Left lobe of liver (tissue), 2 donors: ENCODE measurements around the gene TNFRSF8. TPM values are rescaled to one million over a fixed set of nuclear protein-coding genes. Genes with fewer than 3 reads are reported as not detected.

Experiments
- ATAC-seq: fragments of 200-7000 bp; cut with Tn5 transposase; one replicate; pipeline ENCODE4 v1.9.1; 2020; ENCODE audit warnings: mild to moderate bottlenecking, moderate library complexity
- DNase-seq: peaks from one replicate; pipeline ENCODE4 v3.0.0-alpha.2; 2020; ENCODE audit warnings: low spot score
- total RNA-seq: library from RNA; stranded (reverse); gene quantifications from one replicate; pipeline ENCODE4 v1.2.1, GENCODE V29; 2021
- donor health status: DM: no; HTN: no; CAD: no; lungs with moderate emphysema.
- donor health status: DM: no; HTN: yes; CAD: no.

The TNFRSF8 gene
- total RNA-seq, 1 donor from 2014 or later = 0.18 TPM

DNA sequence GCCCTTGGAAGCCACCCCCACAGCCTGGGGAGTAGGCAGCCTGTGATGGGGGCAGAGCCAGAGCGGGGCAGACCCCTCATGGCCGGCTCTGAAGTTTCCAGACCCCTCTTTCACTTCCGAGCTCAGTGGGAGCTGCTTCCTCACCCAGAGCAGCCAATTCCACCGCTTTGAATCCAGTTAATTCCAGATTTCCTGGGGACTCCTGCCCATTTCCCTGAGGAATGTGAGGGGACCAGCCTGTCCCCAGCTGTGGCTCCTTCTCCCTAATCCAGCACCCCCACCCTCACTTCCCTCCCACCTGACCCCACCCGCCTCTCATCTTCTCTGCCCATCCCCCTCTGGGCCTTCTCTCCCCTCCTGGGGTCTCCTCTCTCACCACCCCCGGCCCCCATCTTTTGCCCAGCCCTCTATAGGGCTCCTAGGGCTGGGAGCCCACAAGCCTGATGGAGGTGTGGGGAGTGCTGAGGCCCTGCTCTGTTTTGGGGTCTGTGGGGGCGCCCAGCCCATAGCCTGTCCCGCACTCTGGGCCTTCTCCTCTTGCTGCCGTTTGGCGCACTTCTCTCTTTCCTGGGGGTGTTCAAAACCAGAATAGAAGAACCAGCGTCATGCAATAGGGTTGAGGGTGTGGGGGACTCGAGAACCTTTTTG lies 77.5 kb downstream of the TNFRSF8 start:
- no peak for ATAC-seq
- DNase-seq = no peak

DNA sequence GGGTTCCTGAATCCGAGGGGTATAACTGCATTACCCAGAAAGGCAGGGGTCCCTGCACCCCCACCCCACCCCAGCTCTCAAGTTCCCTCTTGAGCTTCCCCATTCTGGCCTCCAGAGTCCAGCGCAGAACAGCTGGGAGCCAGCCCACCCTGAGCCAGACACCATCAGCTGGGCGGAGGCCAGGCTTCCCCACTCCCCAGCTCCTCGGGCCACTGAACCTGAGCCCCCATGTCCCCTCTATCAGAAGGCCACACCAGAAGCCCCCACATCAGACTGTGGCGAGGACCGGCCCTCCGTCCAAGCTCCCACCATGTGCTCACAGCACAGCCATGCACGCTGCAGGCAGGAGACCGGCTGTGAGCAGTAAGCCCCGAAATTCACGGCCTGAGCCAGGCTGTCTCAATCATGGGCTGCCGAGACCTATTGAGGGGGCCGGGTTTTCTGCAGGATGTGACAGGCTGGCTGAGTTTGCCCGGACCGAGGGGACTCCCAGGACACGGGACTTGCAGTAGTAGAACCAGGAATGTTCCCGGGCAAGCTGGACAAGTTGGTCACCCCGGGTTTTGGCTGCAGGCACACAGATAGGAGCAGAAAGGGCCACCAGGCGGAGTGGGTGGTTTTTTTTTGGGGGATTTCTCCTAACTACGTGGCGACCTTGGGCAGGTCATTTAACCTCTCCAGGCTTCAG lies 78.2 kb downstream of the TNFRSF8 start:
- DNase-seq (no peak), ATAC-seq (no peak)

DNA sequence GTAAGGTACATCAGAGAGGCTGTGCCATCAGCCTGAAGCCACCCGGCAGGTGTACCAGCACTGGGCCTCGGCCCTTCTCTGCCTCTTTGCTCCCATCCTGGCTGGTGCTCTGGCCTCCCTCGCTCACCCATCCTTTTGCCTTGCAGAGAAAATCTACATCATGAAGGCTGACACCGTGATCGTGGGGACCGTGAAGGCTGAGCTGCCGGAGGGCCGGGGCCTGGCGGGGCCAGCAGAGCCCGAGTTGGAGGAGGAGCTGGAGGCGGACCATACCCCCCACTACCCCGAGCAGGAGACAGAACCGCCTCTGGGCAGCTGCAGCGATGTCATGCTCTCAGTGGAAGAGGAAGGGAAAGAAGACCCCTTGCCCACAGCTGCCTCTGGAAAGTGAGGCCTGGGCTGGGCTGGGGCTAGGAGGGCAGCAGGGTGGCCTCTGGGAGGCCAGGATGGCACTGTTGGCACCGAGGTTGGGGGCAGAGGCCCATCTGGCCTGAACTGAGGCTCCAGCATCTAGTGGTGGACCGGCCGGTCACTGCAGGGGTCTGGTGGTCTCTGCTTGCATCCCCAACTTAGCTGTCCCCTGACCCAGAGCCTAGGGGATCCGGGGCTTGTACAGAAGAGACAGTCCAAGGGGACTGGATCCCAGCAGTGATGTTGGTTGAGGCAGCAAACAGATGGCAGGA lies 79.2 kb downstream of the TNFRSF8 start:
- ATAC-seq (no peak), DNase-seq (no peak)

DNA sequence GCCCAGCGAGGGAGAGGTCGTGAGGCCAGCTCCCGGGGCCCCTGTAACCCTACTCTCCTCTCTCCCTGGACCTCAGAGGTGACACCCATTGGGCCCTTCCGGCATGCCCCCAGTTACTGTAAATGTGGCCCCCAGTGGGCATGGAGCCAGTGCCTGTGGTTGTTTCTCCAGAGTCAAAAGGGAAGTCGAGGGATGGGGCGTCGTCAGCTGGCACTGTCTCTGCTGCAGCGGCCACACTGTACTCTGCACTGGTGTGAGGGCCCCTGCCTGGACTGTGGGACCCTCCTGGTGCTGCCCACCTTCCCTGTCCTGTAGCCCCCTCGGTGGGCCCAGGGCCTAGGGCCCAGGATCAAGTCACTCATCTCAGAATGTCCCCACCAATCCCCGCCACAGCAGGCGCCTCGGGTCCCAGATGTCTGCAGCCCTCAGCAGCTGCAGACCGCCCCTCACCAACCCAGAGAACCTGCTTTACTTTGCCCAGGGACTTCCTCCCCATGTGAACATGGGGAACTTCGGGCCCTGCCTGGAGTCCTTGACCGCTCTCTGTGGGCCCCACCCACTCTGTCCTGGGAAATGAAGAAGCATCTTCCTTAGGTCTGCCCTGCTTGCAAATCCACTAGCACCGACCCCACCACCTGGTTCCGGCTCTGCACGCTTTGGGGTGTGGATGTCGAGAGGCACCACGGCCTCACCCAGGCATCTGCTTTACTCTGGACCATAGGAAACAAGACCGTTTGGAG lies 80.0 kb downstream of the TNFRSF8 start:
- no peak for ATAC-seq
- no peak for DNase-seq

DNA sequence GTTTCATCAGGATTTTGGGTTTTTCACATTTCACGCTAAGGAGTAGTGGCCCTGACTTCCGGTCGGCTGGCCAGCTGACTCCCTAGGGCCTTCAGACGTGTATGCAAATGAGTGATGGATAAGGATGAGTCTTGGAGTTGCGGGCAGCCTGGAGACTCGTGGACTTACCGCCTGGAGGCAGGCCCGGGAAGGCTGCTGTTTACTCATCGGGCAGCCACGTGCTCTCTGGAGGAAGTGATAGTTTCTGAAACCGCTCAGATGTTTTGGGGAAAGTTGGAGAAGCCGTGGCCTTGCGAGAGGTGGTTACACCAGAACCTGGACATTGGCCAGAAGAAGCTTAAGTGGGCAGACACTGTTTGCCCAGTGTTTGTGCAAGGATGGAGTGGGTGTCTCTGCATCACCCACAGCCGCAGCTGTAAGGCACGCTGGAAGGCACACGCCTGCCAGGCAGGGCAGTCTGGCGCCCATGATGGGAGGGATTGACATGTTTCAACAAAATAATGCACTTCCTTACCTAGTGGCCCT lies 80.6 kb downstream of the TNFRSF8 start:
- DNase-seq (no peak), ATAC-seq (peak; percentile 5)

DNA sequence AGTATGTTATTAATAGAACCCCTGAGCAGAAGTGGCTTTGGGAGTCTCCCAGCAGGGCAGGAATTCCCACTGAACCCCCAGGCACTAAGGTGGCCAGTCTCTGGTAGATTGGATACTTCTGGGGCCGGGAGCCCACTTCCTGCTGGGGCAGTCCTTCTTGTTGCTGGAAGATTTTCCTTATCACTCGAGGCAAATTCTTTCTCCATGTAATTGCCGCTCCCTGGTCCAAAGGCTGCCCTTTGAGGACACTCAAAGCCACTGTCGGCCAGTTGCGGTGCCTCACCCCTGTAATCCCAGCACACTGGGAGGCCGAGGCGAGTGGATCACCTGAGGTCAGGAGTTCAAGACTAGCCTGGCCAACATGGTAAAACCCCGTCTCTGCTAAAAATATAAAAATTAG lies 81.1 kb downstream of the TNFRSF8 start:
- DNase-seq (no peak), ATAC-seq (no peak)

DNA sequence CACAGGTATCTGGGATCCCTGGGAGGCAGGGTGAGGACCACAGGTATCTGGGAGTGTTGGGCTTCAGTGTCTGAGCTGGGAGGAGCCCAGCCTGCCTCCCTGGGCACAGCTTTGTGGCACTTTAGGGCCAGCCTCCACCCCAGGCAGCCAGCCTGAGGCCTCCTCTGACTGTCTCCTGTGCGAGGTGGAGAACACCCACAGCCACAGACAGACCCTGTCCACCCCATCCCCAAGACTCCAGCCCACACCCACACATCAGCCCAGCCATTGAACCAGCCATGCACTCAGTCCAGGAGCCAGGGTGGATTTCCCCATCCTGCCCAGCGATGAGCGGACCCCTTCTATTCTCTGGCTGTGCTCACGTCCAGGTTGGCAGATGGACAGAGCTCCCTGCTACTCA lies 81.9 kb downstream of the TNFRSF8 start:
- DNase-seq (no peak), ATAC-seq (no peak)

DNA sequence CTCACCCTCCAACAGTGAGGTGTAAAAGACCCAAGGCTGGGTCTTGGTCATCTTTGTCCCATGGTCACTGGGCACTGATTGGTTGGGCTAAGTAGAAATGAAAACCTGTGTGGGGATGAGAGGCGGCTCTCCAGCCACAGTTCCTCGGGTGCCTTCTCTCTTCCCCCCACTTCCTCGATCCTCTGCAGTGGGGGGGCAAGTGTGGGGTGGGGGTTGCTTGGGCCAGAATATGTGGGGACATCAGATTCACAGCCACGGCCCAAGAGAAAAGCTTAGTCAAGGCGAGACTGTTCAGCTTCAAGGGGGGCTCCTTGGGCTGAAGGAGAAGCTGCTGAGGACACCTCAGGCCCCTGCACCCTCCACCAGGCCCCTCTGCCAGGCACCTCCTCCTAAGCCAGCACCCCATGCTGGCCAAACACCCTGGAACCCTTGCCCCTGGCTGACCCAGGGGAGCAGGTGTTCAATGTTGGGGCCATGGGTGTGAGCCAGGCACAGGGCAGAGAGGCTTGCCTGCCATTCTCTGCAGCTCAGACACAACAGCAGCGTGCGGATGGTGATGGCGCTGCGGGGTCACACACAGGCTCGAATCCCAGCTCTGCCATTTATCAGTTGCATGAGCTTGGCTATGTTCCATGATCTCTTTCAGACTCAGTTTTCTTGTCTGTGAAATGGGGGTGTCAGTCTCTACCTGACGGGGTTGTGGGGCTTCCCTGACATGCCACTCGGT lies 82.7 kb downstream of the TNFRSF8 start:
- ATAC-seq = no peak
- no peak for DNase-seq

DNA sequence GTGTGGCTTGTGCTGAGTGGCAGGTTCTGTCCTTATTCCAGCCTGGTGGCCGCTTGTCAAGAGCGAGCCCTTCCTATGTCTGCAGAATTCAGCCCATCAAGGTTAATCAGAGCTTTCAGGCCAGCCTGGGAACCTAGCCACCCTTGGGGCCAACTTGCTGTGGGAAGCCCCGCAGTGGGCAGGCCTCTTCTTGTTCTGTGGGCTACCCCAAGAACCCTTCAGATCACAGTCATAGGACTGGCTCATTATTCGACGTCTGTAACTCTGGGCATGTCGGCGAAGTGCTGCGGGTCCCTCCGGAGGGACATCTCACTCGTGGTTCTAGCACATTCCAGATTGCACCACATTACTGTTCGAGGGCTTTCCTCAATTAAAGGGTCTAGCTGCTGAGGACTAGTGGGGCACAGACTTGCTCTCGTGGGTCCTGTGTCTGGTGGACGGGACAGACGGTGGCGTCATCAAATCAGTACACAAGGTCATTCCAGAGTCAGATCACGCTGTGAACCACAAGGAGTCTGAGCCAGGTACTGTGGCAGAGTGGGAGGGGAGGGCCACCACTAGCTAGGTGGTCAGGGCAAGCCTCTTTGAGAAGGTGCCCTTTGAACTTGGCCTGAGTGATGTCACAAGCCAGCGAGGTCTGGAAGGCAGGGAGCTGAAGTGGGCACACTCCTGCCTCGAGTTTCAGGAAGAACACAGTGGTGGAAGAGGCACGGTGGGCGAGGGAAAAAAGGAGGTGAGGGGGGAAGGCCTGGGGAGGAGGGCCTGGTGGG lies 83.4 kb downstream of the TNFRSF8 start:
- peak; percentile 71 for DNase-seq
- peak; percentile 60 for ATAC-seq

DNA sequence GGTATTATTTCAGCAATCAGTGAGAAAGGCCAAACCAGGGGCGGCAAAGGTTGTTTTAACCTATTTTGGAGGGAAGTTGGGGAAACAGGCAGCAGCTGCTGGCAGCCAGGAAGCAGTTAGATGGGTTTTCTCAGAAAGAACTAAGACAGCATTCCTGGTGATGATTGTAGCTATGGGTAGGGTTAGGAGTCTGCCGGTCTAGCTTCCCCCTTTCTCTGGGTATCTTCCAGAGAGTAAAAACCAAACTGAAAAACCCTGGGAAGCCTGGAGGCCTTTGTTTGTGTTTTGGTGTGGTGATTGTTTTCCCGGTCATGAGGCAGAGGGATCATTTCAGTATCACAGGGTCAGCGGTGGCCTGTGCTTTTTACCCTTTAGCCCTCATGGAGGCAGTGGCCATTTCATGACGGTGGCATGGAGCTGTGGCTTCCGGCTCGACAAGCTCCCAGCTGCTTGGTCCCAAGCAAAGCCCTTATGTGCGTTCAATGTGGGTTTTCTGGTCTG lies 84.1 kb downstream of the TNFRSF8 start:
- peak; percentile 32 for ATAC-seq
- no peak for DNase-seq

DNA sequence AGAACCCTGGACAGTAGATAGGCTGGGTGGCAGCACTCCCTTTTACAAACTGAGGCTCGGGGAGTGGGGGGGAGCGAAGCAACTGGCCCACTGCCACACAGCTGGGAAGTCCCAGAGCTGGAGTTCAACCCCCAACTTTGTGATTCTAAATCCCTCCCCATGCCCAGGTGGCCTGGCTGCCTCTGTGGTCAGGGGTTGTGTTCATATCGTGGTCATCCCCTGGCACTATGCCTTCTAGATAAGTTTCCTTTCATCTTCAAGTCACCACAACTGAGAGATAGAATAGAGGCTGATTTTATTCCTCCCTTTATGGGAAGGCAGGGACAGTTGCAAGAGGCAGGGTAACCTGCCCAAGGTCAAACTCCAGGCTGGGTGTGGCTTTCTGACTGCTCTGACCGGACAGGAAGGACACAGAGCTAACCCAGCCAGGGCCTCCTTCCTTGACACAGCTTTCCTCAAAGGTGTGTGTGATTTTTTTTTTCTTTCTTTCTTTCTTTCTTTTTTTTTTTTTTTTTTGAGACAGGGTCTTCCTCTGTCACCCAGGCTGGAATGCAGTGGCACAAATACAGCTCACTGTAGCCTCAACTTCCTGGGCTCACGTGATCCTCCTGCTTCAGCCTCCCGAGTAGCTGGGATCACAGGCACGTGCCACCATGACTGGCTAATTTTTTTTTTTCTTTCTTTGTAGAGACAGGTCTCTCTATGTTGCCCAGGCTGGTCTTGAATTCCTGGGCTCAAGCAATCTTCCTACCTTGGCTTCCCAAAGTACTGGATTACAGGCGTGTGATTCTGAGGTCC lies 85.3 kb downstream of the TNFRSF8 start:
- ATAC-seq (peak; percentile 81), DNase-seq (peak; percentile 87)

DNA sequence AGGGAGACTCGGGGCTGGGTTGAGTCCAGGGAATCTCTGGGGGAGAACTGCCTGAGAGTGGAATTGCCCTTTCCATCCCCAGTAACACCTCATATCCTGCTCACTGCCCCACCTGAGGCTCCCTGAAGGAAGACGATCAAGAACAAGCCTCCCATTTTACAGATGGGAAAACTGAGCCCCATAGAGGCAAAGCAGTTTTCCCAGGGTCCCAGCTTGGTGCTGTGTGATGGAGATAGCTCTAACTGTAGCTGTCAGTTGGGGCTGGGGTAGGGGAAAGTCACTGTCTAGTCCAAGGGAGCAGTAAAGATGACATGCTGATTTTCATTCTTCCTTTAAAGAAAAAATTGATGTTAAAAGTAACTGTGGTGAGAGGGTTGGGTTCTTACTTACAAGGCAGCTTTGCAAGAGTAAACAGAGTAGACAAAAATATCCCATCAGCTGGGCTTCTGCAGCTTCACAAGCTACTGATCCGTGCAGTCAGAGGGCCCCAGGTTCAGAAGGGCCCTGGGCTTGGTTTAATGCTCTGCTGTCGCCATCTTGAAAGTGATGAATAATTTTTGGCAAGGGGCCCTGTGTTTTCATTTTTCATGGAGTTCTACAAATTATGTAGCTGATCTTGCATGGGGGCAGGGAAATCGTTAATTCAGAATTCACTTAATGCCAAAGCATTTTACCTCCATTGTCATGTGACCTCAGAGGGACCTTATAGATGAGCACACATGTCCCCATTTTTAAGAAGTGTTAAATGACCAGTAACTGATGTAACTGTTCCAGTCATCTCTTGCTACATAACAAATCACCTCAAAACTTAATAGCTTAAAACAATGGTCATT lies 86.1 kb downstream of the TNFRSF8 start:
- DNase-seq (no peak), ATAC-seq (no peak)

DNA sequence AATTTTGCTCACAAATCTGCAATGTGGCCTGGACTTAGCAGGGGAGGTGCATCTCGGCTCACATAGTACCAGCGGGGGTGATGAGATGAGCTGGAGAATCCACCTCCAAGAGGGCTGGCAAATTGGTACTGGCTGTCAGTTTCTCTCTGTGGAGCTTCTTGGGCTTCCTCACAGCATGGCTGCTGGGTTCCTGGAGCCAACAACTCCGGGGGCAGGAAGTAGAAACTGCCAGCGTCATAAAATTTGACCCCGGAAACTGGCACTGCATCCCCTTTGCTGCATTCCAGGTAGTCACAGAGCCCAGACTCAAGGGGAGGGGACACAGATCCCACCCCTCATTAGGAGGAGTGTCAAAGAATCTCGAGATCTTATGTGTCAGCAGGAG lies 86.7 kb downstream of the TNFRSF8 start:
- ATAC-seq = no peak
- DNase-seq = no peak

DNA sequence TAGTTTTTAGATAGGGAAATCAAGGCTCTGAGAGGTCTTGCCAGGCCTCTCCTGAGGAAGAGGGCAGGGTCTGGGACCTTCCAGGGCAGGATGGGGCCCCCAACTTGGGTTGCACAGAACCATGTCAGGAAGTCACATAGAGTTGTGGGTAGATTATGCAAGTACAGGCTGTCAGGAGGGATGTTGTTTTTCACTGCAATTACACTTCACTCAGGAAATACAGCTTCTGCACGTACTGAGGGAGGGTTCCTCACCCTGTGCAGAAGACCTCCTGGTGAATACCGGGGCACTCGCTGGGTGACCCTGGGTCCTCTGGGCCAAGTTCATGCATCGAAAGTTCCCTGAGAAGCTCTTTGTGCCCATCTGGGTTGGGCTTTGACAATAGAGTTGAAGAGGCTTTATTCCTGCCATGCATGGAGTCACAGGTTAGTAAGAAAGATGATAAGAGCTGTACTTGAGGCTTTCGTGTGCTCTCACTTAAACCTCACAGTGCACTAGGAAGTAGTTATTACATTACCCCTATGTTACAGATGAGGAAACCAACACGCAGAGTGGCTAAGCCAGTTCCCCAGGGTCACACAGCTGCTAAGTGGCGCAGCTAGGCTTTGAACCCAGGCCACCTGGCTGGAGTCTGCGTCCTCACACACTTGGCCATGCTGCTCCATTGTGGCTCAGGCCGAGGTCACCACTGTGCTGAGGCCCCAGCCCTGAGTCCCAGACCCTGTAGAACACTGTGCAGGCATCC lies 87.5 kb downstream of the TNFRSF8 start:
- no peak for DNase-seq
- ATAC-seq = no peak

DNA sequence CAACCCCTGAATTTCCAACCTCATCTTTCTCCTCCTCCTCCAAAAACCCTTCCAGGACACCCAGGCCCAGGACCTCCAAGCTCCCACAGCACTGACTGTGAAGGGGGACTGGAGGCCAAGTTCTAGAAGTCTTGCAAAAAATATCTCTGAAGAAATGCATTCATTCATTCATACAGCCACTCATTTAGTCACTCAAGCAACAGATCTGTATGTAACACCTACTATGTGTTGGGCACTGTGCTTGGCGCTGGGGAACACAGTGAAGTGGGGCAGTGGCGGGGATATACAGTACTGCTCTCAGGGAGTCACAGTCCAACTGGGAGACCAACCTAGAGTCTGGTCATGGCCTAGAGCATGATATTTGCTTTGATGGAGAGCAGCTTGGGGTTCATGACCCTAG lies 88.4 kb downstream of the TNFRSF8 start:
- ATAC-seq (no peak), DNase-seq (no peak)

DNA sequence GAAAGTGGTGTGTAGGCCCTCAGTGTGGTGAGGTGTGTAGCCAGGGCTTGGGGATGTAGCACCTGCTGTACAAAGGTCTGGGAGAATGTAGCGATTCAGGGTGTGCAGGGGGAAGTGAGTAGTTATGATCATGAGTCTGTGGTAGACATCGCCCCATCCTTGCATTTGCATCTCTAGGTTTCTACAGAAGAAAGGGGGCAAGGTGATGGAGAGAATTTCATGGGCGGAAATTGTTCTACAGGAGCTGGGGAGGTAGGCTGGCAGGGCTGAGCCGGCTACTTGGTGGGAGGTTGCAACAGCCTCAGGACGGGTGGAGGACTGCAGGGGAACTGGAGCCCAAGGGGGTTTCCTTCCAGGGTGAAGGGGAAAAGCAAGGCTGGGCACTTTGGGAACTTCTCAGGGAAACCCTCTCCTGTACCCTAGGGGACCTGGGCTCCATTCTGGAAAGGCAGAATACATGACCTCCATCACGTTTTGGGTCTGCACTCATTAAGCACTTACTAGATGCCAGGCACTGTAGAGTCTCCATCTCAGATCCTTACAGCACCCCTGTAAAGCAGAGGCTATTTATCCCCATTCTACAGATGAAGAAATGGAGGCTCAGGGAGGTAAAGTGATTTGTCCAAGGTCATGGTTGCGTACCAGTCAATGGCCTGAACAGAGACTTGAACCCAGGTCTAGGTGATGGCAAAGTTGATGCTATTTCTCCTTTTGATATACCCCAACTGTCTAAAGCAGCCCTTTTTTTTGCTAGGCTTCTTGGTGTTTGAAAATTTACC lies 89.2 kb downstream of the TNFRSF8 start:
- ATAC-seq = no peak

More for the DNA sequence above, 89.2 kb downstream of the TNFRSF8 start:
- DNase-seq = no peak
